HG02870 (cell line): ENCODE results near the gene EML5.
A peak's percentile ranks its signal among the peaks of the same experiment; 100 is the strongest.

Experiments used
- ATAC-seq: cut with Tn5 transposase; IDR thresholded peaks from one replicate; pipeline ENCODE4 v1.9.1; 2021; ENCODE audit warnings: mild to moderate bottlenecking, moderate library complexity; ENCODE audit not compliant: unreplicated experiment

Gene EML5

GRCh38 chr14:88621100-88621499 lies 171.7 kb downstream of the EML5 start:
- ATAC-seq = no peak

DNA sequence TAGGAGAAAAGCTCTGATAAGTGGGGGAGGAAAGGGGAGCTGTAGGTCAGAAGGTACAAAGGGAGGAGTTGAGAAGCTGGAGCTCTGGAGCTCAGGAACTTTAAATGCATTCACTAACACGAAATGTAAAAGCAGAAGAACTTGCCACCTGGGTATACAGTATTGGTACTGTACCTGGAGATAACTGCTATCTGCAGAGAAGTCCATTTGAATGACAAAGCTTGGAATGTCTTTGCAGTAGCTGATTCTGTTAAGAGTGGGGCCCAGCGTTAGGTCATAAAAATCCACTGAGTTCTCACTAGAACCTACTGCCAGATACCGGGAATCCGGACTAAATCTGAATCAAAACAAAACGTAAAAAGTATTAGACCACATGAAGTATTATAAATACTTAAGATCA lies 174.3 kb downstream of the EML5 start:
- no peak for ATAC-seq

GRCh38 chr14:88617479-88617878 lies 175.3 kb downstream of the EML5 start:
- no peak for ATAC-seq

- no peak for ATAC-seq
Observed at GRCh38 chr14:88616697-88617096, 176.1 kb downstream of the EML5 start.

DNA sequence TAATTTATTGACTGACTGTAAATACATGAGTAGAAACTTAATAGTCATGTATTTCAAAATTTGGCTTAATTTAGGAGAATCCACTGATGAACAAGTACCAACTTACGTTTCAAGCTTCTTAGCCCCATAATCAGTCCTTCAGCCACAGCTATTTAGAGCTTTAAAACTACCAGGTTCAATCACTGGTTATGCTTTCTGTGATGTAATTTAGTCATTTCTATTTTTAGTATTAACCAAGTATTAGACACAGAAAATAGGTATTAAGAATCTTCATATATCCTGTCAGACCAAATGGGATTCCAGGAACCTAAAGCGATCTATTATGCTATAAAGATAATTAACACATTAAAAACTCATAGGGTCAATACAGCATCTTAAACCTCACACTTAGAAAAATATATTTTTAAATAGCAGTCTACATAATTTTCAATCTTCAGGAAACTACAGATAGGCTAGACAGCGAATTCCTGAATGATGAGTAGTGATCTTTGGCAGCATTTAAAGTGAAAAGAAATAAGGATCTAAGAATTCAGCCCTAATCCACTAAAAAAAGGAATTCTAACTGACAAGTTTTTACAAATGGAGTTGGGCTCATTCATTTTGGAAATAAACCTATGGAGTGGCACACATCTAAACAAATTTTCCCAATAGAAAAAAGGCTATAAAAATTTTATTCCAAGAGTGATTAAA lies 178.4 kb downstream of the EML5 start:
- ATAC-seq = peak; percentile 69

DNA sequence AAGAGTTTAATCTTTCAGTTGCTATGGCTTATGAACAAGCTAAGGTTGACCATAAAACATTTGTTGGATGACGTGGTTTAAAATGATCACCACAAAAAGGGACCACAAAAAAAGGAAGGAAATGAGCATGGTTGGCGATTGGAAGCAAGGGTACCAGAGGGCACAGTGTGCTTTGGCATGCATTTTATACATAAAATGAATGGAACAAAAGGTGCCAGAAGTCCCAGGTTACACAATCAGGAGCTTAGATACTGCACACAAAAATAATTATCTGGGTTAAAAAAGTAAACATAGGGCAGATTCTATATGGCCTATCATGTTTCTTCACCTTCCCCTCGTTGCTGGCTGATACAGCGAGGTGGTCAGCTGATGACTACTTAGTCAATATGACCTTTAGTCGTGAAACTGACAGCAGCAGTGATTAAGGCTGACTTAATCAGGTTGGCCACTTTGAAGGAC lies 179.2 kb downstream of the EML5 start:
- peak; percentile 61 for ATAC-seq

DNA sequence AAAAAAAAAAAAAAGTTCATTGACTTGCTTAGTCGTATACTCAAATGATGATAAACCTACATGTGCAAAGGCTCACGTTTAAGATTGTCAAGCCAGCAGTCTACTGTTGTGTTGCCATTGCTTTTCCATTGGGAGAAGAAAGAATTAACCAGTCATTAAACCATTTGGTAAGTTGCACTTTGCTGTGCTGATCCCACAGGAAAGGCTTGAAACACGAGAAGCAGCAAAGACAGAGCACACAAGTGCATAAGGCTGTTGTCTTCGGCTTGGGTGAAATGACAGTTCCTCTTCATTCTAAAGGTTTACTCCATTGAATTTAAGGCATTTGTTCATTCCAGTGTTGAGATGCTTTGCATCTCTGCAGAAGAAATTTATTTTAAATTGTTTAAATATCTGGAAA lies 179.8 kb downstream of the EML5 start:
- no peak for ATAC-seq

GRCh38 chr14:88611878-88612277 lies 180.9 kb downstream of the EML5 start:
- ATAC-seq = no peak

DNA sequence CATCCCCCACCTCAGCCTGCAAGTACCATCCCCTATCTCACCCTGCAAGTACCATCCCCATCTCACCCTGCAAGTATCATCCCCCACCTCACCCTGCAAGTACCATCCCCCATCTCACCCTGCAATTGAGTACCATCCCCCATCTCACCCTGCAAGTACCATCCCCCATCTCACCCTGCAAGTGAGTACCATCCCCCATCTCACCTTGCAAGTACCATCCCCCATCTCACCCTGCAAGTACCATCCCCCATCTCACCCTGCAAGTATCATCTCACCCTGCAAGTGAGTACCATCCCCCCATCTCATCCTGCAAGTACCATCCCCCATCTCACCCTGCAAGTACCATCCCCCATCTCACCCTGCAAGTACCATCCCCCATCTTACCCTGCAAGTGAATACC lies 184.9 kb downstream of the EML5 start:
- ATAC-seq = no peak

DNA sequence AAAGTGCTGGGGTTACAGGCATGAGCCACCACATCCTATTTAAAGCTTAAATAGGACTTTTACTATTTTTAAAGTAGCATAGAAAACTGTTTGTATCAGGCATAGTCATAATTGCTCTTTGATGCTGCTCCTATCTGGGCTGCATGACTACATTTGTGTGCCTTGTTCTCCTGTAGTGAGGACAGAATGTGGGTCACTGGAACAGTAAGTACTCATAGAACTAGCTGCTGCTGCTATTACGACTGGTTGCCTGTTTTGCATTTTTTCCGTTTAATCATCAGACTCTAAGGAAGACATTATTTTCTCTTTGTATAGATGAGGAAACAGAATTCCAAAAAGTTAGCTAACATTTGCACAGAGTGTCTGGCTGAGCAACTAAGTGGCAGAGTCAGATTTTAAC lies 187.2 kb downstream of the EML5 start:
- peak; percentile 49 for ATAC-seq

DNA sequence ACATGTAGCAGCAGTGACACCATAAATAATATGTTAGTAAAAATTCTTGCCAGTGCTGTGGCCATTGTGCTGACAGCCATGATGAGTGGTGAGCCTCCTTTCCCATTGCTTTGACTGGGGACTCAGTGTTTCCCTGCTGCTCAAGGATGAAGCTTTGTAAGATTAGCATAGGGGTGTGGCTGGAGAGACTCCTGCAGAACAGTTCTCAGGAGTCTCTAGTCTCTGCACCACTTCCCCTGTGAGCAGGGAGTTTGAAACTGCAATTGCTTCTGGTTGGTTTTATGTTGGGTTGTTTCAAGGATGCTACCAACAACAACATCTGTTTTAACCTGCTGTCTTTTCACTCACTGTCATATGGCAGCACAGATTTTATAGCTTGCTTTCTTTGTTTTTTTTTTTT lies 188.5 kb downstream of the EML5 start:
- ATAC-seq = no peak

GRCh38 chr14:88599761-88600439 lies 192.9 kb downstream of the EML5 start:
- ATAC-seq = peak; percentile 88

GRCh38 chr14:88599326-88599725 lies 193.4 kb downstream of the EML5 start:
- ATAC-seq = peak; percentile 42

- ATAC-seq = no peak
Observed at GRCh38 chr14:88598097-88598675, 194.6 kb downstream of the EML5 start.

DNA sequence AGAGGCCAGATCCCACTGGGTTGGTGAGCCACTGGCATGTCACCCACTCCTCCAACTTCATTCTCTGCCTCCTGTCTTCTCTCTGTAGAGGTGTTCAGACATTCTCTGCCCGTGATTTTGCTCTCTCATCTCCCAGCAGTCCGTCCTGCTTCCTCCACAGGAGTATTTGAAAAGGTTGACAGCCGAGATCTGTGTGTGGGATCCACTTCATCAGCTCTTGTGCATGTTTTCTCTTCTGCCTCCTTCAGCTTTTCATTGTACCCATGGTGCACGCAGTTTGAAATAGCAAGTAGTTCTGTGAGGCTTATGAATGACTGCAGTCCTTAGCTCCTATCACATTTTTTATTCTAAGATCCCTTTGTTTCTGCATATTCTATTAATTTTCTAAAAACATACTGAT lies 195.2 kb downstream of the EML5 start:
- no peak for ATAC-seq

GRCh38 chr14:88597038-88597437 lies 195.7 kb downstream of the EML5 start:
- ATAC-seq = no peak

- no peak for ATAC-seq
Observed at GRCh38 chr14:88592031-88592430, 200.7 kb downstream of the EML5 start.

GRCh38 chr14:88590173-88590572 lies 202.6 kb downstream of the EML5 start:
- ATAC-seq = no peak

- no peak for ATAC-seq
Observed at GRCh38 chr14:88588081-88588480, 204.7 kb downstream of the EML5 start.

- no peak for ATAC-seq
Observed at GRCh38 chr14:88584451-88584850, 208.3 kb downstream of the EML5 start.

DNA sequence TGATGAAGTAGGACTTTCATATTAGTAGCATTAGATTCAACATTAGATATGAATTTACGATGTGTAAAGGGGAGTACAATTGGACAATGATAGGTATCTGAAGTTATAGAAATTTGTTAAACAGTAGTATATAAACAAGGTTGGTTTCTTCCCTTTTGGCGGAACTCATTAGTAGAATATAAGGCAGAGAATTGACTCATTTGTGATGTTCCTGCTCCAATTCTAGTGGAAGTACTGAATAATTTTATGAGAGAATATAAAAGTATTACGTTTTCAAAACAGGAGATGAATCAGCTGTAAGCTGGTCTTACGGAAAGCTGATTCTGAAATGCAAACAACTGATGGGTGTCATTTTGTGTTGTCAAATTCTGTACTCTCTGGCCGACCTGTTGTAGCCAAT lies 216.5 kb downstream of the EML5 start:
- ATAC-seq = no peak

DNA sequence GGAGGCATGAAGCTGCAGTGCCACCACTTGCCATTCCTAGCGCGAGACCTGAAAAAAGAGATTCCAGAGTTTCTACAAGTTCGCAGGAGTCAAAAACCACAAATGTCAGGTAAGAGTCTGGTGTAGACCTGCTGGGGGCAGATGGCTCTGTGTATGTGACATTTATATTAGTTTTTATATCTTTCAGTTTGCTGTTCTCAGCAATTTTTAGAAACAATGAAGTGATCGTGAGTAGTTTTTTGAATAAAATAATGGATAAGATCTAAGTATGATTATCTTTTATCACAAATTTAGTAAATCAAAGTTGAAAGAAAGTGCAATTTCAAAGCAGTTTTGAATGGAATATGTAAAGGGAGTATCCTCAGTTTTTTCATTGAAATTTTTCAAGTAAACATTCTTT lies 220.6 kb downstream of the EML5 start:
- ATAC-seq = no peak
